T-cell (primary cell): ENCODE results near the gene SOX9. TPM values are rescaled to one million over a fixed set of nuclear protein-coding genes. Genes with fewer than 3 reads are reported as not detected.

Experiments
- ATAC-seq, 4 experiments: fragments of 200-7000 bp in 3 of 4; fragments of 150-1000 bp in 1 of 4; cut with Tn5 transposase; replicated peaks in 1 of 4; 1 replicate in 3 of 4; 2 replicates in 1 of 4; pipeline ENCODE4 v1.10.0; 2021; ENCODE audit warnings: moderate library complexity in 3 of 4, mild to moderate bottlenecking in 2 of 4, moderate number of reproducible peaks in 1 of 4
- CTCF ChIA-PET, 2 donors: fragments of 300-600 bp; sonication (Branson Sonifier 250); formaldehyde crosslinking; loops; one replicate each; lab custom pipeline; 2022; ENCODE audit warnings: antibody characterized with exemption in 2 of 2; lab: Charles Lee
- POLR2A ChIA-PET, 2 donors: fragments of 300-600 bp; sonication (Branson Sonifier 250); formaldehyde crosslinking; loops; one replicate each; lab custom pipeline; 2022; ENCODE audit warnings: antibody characterized with exemption in 2 of 2; lab: Charles Lee
- DNase-seq, 35 experiments: peaks; one replicate each; pipeline versions ENCODE4 v3.0.0 to v3.0.0-alpha.2; 2013 to 2023
- H3K27ac ChIP-seq: one replicate; pipeline ENCODE4 v1.5.1; 2013; ENCODE audit warnings: low read length
- H3K27me3 ChIP-seq, 2 experiments: replicated peaks in 1 of 2; 1 replicate in 1 of 2; 2 replicates in 1 of 2; pipeline versions ENCODE4 v1.6.1 to v1.7.0; 2013; ENCODE audit warnings: low read length in 1 of 2, mixed read lengths in 1 of 2; ENCODE audit not compliant: control insufficient read depth in 2 of 2, insufficient read depth in 2 of 2; ENCODE audit errors: extremely low read depth in 1 of 2
- H3K36me3 ChIP-seq, 2 donors: 1 replicate in 1 of 2; 2 replicates in 1 of 2; pipeline versions ENCODE4 v1.6.1 to v1.7.0; 2013; ENCODE audit warnings: low read length in 1 of 2; ENCODE audit not compliant: control insufficient read depth in 2 of 2, insufficient read depth in 1 of 2; ENCODE audit errors: extremely low read depth in 1 of 2
- H3K4me1 ChIP-seq, 2 experiments: 1 replicate in 1 of 2; 2 replicates in 1 of 2; pipeline versions ENCODE4 v1.6.1 to v1.7.0; 2013; ENCODE audit warnings: low read length in 2 of 2, mixed read lengths in 1 of 2; ENCODE audit not compliant: insufficient read depth in 2 of 2, control insufficient read depth in 1 of 2; ENCODE audit errors: extremely low read depth in 1 of 2
- H3K4me3 ChIP-seq, 2 donors: 1 replicate in 1 of 2; 2 replicates in 1 of 2; pipeline versions ENCODE4 v1.5.1 to v1.7.0; 2013; ENCODE audit warnings: mild to moderate bottlenecking in 2 of 2, low read length in 1 of 2, moderate library complexity in 1 of 2; ENCODE audit not compliant: control insufficient read depth in 1 of 2; ENCODE audit errors: extremely low read depth in 1 of 2
- H3K9me3 ChIP-seq: 2 replicates; pipeline ENCODE4 v1.7.0; 2013
- H3K27ac Mint-ChIP-seq, 2 donors: one replicate each; pipeline ENCODE4 v1.8.0; 2020 to 2021; ENCODE audit warnings: mild to moderate bottlenecking in 2 of 2, mixed read lengths in 2 of 2
- H3K27me3 Mint-ChIP-seq, 2 donors: one replicate each; pipeline ENCODE4 v1.8.0; 2021 to 2022; ENCODE audit warnings: mixed read lengths in 2 of 2
- H3K36me3 Mint-ChIP-seq: one replicate; pipeline ENCODE4 v1.8.0; 2021; ENCODE audit warnings: mixed read lengths
- H3K4me1 Mint-ChIP-seq, 3 donors: one replicate each; pipeline ENCODE4 v1.8.0; 2020 to 2022; ENCODE audit warnings: mixed read lengths in 3 of 3, mild to moderate bottlenecking in 1 of 3
- H3K4me3 Mint-ChIP-seq, 3 donors: one replicate each; pipeline ENCODE4 v1.8.0; 2020 to 2022; ENCODE audit warnings: mild to moderate bottlenecking in 3 of 3, mixed read lengths in 3 of 3, moderate library complexity in 3 of 3
- H3K9me3 Mint-ChIP-seq, 3 donors: one replicate each; pipeline ENCODE4 v1.8.0; 2020 to 2022; ENCODE audit warnings: mixed read lengths in 3 of 3
- WGBS: methylation state at CpG from one replicate; pipeline ENCODE4 v1.1.5; 2013; ENCODE audit warnings: missing lambda C conversion rate; ENCODE audit not compliant: insufficient coverage; 5-methylcytosine and 5-hydroxymethylcytosine counted together
- total RNA-seq, 35 experiments: library from RNA in 6 of 35; stranded (reverse) in 6 of 35; fragments of 120-200 nt in 1 of 35; gene quantifications; one replicate each; pipeline versions ENCODE4 v1.2.1 to v1.2.4 and lab custom pipeline; 2013 to 2026

Gene SOX9
- total RNA-seq, 5 donors from 2014 or later (not counting 1 experiment from before 2014, with no cell fraction given) = 0.13 to 0.35 (median 0.23) TPM; not detected in 2

DNA sequence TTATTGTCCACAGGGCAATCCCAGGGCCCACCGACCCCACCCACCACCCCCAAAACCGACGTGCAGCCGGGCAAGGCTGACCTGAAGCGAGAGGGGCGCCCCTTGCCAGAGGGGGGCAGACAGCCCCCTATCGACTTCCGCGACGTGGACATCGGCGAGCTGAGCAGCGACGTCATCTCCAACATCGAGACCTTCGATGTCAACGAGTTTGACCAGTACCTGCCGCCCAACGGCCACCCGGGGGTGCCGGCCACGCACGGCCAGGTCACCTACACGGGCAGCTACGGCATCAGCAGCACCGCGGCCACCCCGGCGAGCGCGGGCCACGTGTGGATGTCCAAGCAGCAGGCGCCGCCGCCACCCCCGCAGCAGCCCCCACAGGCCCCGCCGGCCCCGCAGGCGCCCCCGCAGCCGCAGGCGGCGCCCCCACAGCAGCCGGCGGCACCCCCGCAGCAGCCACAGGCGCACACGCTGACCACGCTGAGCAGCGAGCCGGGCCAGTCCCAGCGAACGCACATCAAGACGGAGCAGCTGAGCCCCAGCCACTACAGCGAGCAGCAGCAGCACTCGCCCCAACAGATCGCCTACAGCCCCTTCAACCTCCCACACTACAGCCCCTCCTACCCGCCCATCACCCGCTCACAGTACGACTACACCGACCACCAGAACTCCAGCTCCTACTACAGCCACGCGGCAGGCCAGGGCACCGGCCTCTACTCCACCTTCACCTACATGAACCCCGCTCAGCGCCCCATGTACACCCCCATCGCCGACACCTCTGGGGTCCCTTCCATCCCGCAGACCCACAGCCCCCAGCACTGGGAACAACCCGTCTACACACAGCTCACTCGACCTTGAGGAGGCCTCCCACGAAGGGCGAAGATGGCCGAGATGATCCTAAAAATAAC is 3.0 kb downstream of the SOX9 start:
- peak overlapping the region in 1 of 3 donors; percentile 43 for H3K4me3 Mint-ChIP-seq
- H3K27ac Mint-ChIP-seq = no peak overlapping the region
- H3K27me3 ChIP-seq = peaks cover 18 to 46% of the 10 kb centered on the region in 2 experiments
- no peaks in the 10 kb centered on the region for H3K36me3 ChIP-seq
- peaks cover 9 to 16% (median 15%) of the 10 kb centered on the region in 3 donors for H3K4me1 Mint-ChIP-seq
- CTCF ChIA-PET = interaction anchor here in 1 of 2 donors (0.7 kb wide), 1 partner anchor 48 kb away, joined by 3 read pairs; no protein-coding TSS in a partner anchor
- peak in 1 of 4 experiments; percentile 17 for ATAC-seq
- H3K27me3 Mint-ChIP-seq = peaks cover 46 to 54% of the 10 kb centered on the region in 2 donors
- DNase-seq = no peak
- peaks cover 0 to 7% of the 10 kb centered on the region in 2 experiments for H3K4me1 ChIP-seq
- H3K4me3 ChIP-seq = no peak overlapping the region
- WGBS = 31% methylated on average over 67 of the region's 75 CpGs
- POLR2A ChIA-PET = no interaction called here
- no peaks in the 10 kb centered on the region for H3K9me3 ChIP-seq
- H3K27ac ChIP-seq = no peak overlapping the region
- H3K9me3 Mint-ChIP-seq = peaks cover 0 to 6% (median 0%) of the 10 kb centered on the region in 3 donors
- no peaks in the 10 kb centered on the region for H3K36me3 Mint-ChIP-seq

- Histone ChIP-seq H3K27ac (no peak overlapping the region), H3K4me3 (no peak overlapping the region), H3K36me3 (no peaks in the 10 kb centered on the region), H3K27me3 (peaks cover 18 to 46% of the 10 kb centered on the region in 2 experiments), H3K4me1 (peaks cover 0 to 7% of the 10 kb centered on the region in 2 experiments), H3K9me3 (no peaks in the 10 kb centered on the region)
- Mint-ChIP-seq H3K27me3 (peaks cover 40 to 48% of the 10 kb centered on the region in 2 donors), H3K36me3 (no peaks in the 10 kb centered on the region), H3K27ac (no peak overlapping the region), H3K9me3 (peaks cover 0 to 6% (median 0%) of the 10 kb centered on the region in 3 donors), H3K4me1 (peaks cover 9 to 13% (median 12%) of the 10 kb centered on the region in 3 donors), H3K4me3 (peak overlapping the region in 1 of 3 donors; percentile 37)
- POLR2A ChIA-PET = no interaction called here
- ATAC-seq (no peak), DNase-seq (no peak)
- WGBS = 100% methylated on average over 1 of the region's 7 CpGs
- CTCF ChIA-PET = interaction anchor here in 1 of 2 donors (0.7 kb wide), 1 partner anchor 49 kb away, joined by 3 read pairs; no protein-coding TSS in a partner anchor
Observed at GRCh38 chr17:72124438-72124775, 3.6 kb downstream of the SOX9 start.

GRCh38 chr17:72125226-72125651 is 4.4 kb downstream of the SOX9 start:
- no peak overlapping the region for H3K4me3 Mint-ChIP-seq
- no peaks in the 10 kb centered on the region for H3K9me3 ChIP-seq
- peaks cover 9 to 13% (median 12%) of the 10 kb centered on the region in 3 donors for H3K4me1 Mint-ChIP-seq
- no peak overlapping the region for H3K27ac ChIP-seq
- ATAC-seq (no peak), DNase-seq (no peak)
- peaks cover 16 to 39% of the 10 kb centered on the region in 2 experiments for H3K27me3 ChIP-seq
- peaks cover 0 to 6% (median 0%) of the 10 kb centered on the region in 3 donors for H3K9me3 Mint-ChIP-seq
- H3K4me3 ChIP-seq = no peak overlapping the region
- peaks cover 36 to 41% of the 10 kb centered on the region in 2 donors for H3K27me3 Mint-ChIP-seq
- ChIA-PET CTCF (no interaction called here), POLR2A (interaction anchor here in 1 of 2 donors (0.7 kb wide), 1 partner anchor 38 kb away, joined by 3 read pairs; no protein-coding TSS in a partner anchor)
- no peaks in the 10 kb centered on the region for H3K36me3 ChIP-seq
- peaks cover 0 to 7% of the 10 kb centered on the region in 2 experiments for H3K4me1 ChIP-seq
- WGBS = 50% methylated on average over 1 of the region's 4 CpGs
- no peaks in the 10 kb centered on the region for H3K36me3 Mint-ChIP-seq
- H3K27ac Mint-ChIP-seq = no peak overlapping the region

DNA sequence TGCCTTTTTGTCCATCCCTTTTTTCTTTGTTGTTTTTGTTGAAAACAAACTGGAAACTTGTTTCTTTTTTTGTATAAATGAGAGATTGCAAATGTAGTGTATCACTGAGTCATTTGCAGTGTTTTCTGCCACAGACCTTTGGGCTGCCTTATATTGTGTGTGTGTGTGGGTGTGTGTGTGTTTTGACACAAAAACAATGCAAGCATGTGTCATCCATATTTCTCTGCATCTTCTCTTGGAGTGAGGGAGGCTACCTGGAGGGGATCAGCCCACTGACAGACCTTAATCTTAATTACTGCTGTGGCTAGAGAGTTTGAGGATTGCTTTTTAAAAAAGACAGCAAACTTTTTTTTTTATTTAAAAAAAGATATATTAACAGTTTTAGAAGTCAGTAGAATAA is 4.9 kb downstream of the SOX9 start:
- H3K9me3 ChIP-seq = no peaks in the 10 kb centered on the region
- ChIA-PET POLR2A (interaction anchor here in 1 of 2 donors (0.7 kb wide), 1 partner anchor 38 kb away, joined by 3 read pairs; no protein-coding TSS in a partner anchor), CTCF (no interaction called here)
- H3K36me3 ChIP-seq = no peaks in the 10 kb centered on the region
- peaks cover 6 to 12% (median 11%) of the 10 kb centered on the region in 3 donors for H3K4me1 Mint-ChIP-seq
- H3K4me1 ChIP-seq = peaks cover 0 to 7% of the 10 kb centered on the region in 2 experiments
- no peak for ATAC-seq
- no peak overlapping the region for H3K4me3 ChIP-seq
- no peak for DNase-seq
- H3K27me3 Mint-ChIP-seq = peaks cover 32 to 38% of the 10 kb centered on the region in 2 donors
- H3K27ac ChIP-seq = no peak overlapping the region
- H3K36me3 Mint-ChIP-seq = no peaks in the 10 kb centered on the region
- peaks cover 0 to 6% (median 0%) of the 10 kb centered on the region in 3 donors for H3K9me3 Mint-ChIP-seq
- H3K27ac Mint-ChIP-seq = no peak overlapping the region
- H3K27me3 ChIP-seq = peaks cover 16 to 35% of the 10 kb centered on the region in 2 experiments
- H3K4me3 Mint-ChIP-seq = no peak overlapping the region

GRCh38 chr17:72126575-72127486 is 6.0 kb downstream of the SOX9 start:
- no peaks in the 10 kb centered on the region for H3K9me3 ChIP-seq
- Mint-ChIP-seq H3K36me3 (no peaks in the 10 kb centered on the region), H3K4me1 (peaks cover 6 to 12% (median 8%) of the 10 kb centered on the region in 3 donors), H3K27me3 (peaks cover 27 to 33% of the 10 kb centered on the region in 2 donors), H3K9me3 (peaks cover 0 to 6% (median 0%) of the 10 kb centered on the region in 3 donors), H3K4me3 (no peak overlapping the region), H3K27ac (no peak overlapping the region)
- H3K4me1 ChIP-seq = peaks cover 0 to 2% of the 10 kb centered on the region in 2 experiments
- ATAC-seq (no peak), DNase-seq (no peak)
- WGBS = 74% methylated on average over 4 of the region's 8 CpGs
- ChIA-PET POLR2A (interaction anchor here in 1 of 2 donors (0.7 kb wide), 1 partner anchor 9 kb away, joined by 3 read pairs; no protein-coding TSS in a partner anchor), CTCF (interaction anchor here in 1 of 2 donors (0.6 kb wide), 1 partner anchor 307 kb away, joined by 3 read pairs; no protein-coding TSS in a partner anchor)
- no peaks in the 10 kb centered on the region for H3K36me3 ChIP-seq
- H3K4me3 ChIP-seq = no peak overlapping the region
- no peak overlapping the region for H3K27ac ChIP-seq
- peaks cover 16 to 24% of the 10 kb centered on the region in 2 experiments for H3K27me3 ChIP-seq
